DOHH2 (cell line): ENCODE measurements around the gene OCA2.

Experiments
- EZH2phosphoT487 ChIP-seq: fragments of 200-600 bp; sonication (generic); IDR thresholded peaks from 2 replicates; pipeline ENCODE4 v1.6.1; 2017; ENCODE audit warnings: borderline replicate concordance, mild to moderate bottlenecking, antibody characterized with exemption, low read length, moderate library complexity, mixed read lengths
- TF ChIP-seq, protein P1 (sequence below): fragments of 200-600 bp; sonication (generic); IDR thresholded peaks from one replicate; pipeline ENCODE4 v1.5.1; 2014; ENCODE audit warnings: antibody characterized with exemption, mild to moderate bottlenecking, low read depth, low read length; ENCODE audit not compliant: poor library complexity, severe bottlenecking

DNA sequence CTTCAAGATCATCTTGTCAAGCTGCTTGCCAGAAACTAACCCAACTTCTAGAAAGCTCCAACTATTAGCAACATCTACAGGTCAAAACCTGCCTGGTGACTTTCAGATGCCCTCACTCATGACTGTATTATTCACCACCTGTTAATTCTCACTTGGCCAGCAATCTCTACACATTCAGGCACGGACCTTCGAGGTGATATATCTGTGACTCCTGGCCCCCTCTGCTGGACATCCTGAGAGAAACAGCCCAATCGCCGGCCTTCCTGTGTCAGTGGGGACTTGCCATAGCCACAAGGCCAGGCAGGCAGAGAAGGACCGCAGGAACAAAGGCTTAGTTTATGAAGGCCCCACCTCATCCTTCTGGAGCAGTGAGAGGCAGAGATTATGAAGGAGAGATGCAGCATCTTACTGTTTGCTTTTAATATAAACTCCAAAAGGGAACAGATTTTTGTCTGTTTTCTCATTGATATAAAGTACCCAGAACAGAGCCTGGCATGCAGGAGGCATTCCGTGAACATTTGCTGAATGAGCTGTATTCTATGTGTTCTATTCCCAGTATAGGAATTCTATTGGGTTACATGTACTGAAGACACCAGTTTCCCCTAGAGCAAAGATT is 24.4 kb upstream of the OCA2 start:
- TF ChIP-seq, protein P1, sequence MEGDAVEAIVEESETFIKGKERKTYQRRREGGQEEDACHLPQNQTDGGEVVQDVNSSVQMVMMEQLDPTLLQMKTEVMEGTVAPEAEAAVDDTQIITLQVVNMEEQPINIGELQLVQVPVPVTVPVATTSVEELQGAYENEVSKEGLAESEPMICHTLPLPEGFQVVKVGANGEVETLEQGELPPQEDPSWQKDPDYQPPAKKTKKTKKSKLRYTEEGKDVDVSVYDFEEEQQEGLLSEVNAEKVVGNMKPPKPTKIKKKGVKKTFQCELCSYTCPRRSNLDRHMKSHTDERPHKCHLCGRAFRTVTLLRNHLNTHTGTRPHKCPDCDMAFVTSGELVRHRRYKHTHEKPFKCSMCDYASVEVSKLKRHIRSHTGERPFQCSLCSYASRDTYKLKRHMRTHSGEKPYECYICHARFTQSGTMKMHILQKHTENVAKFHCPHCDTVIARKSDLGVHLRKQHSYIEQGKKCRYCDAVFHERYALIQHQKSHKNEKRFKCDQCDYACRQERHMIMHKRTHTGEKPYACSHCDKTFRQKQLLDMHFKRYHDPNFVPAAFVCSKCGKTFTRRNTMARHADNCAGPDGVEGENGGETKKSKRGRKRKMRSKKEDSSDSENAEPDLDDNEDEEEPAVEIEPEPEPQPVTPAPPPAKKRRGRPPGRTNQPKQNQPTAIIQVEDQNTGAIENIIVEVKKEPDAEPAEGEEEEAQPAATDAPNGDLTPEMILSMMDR: peak; percentile 64
- TF ChIP-seq EZH2phosphoT487: no peak
